ENCODE results near the gene DNHD1.

Gene DNHD1

DNA sequence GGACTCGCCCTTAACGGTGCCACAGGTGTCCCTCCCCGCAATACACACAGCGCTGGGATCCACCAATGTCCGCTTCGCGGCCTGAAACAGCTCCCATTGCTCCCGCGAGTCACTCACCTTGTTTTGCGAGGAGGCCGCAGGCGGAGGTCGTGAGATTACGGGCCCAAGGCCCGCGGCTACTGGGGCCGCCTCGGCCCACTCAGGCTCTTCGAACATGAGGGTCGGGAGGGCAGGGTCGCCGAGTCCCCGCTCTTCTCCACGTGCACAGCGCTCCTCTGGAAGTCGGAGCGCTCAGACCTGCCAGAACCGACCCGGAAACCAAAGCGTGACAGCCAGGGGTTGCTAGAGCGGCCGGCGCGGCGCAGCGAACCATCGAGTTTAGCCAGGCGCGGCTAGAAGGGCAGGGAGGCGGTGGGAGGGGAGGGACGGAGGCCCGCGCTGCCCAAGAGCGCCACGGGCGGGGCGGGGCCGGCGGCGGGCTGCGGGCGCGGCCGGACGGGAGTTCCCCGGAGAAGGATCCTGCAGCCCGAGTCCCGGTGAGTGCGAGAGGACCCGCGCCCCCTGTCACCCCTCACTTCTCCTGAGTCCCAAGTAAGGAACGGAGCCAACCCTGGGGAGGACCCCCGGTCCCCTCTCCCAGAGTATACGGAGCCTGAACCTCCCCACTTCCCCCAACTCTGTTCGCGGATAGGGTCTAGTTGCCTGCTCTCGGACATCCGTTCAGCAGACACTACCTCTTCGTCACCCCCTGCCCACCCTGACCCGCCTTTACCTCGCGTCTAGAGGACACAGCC is 106.4 kb downstream of the DNHD1 start, which contains the start of the genes ILK and RRP8:
ILK (plus strand) TSS at position 488 of the 794 bp plus-strand sequence. CDS start 498 bp downstream, outside the sequence.
RRP8 (minus strand) TSS at position 330 of the 794 bp plus-strand sequence; CDS start at position 216, 114 bp downstream.
- peaks cover 68% of the 10 kb centered on the region for H3K79me2 ChIP-seq (ENCODE audit: insufficient read depth, low read length)

DNA sequence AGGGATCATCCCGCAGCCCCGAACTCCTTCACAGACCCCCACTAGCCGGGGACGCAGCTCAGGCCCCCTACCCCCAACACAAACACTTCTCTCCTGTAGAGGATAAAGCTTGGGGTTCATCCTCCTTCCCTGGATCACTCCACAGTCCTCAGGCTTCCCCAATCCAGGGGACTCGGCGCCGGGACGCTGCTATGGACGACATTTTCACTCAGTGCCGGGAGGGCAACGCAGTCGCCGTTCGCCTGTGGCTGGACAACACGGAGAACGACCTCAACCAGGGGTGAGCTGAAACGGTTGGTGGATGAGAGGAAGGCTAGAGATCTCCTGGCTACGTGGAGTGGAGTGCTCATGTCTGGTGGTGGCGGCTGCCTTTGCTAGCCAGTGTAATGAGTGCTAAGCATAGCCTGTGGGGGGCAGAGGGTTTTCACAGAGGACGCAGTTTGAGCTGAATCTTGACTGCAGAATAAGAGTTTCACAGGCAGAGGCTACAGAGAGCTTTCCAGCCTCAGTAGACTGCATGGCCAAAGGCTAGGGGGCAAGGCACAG is 107.1 kb downstream of the DNHD1 start:
- peak overlapping the region; percentile 75 for H3K4me2 ChIP-seq (ENCODE audit: low read depth, low read length, poor library complexity, severe bottlenecking)
- peak overlapping the region; percentile 93 for H3K4me3 ChIP-seq (ENCODE audit: insufficient read depth, low read length, poor library complexity, severe bottlenecking)
- no peaks in the 10 kb centered on the region for H4K20me1 ChIP-seq (ENCODE audit: low read depth, low read length)
- peak overlapping the region; percentile 86 for H2AFZ ChIP-seq (ENCODE audit: low read depth, low read length, severe bottlenecking)
- no peaks in the 10 kb centered on the region for H3K9me2 ChIP-seq (replicated peaks; ENCODE audit: insufficient read depth, low read length)
- H3K27me3 ChIP-seq (ENCODE audit: low read length), result no peaks in the 10 kb centered on the region
- H3K79me2 ChIP-seq (ENCODE audit: insufficient read depth, low read length), result peaks cover 64% of the 10 kb centered on the region
- H3F3A ChIP-seq (ENCODE audit: insufficient read depth), result peaks cover 13% of the 10 kb centered on the region; the same call in 1 of the 2 replicates
- H3K36me3 ChIP-seq (ENCODE audit: low read length), result peaks cover 8% of the 10 kb centered on the region; the same call in 1 of the 2 replicates
- H3K9ac ChIP-seq (ENCODE audit: low read length), result peak overlapping the region; percentile 87
- TF ChIP-seq EZH2phosphoT487 (conservative IDR thresholded peaks at IDR 0.05; ENCODE audit: low read length), result no peak
- TF ChIP-seq, protein P1, sequence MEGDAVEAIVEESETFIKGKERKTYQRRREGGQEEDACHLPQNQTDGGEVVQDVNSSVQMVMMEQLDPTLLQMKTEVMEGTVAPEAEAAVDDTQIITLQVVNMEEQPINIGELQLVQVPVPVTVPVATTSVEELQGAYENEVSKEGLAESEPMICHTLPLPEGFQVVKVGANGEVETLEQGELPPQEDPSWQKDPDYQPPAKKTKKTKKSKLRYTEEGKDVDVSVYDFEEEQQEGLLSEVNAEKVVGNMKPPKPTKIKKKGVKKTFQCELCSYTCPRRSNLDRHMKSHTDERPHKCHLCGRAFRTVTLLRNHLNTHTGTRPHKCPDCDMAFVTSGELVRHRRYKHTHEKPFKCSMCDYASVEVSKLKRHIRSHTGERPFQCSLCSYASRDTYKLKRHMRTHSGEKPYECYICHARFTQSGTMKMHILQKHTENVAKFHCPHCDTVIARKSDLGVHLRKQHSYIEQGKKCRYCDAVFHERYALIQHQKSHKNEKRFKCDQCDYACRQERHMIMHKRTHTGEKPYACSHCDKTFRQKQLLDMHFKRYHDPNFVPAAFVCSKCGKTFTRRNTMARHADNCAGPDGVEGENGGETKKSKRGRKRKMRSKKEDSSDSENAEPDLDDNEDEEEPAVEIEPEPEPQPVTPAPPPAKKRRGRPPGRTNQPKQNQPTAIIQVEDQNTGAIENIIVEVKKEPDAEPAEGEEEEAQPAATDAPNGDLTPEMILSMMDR (IDR thresholded peaks at IDR 0.05; ENCODE audit: insufficient read depth, low read length, poor library complexity, severe bottlenecking), result peak; percentile 18
- peak overlapping the region; percentile 46 for H3K27ac ChIP-seq (ENCODE audit: low read depth, low read length)
- H3K9me3 ChIP-seq (ENCODE audit: insufficient read depth, low read length), result no peaks in the 10 kb centered on the region

More for the DNA sequence above, 106.4 kb downstream of the DNHD1 start, which contains the start of the genes ILK and RRP8:
- Histone ChIP-seq H3K9me2 (replicated peaks; ENCODE audit: insufficient read depth, low read length) (no peaks in the 10 kb centered on the region), H3K27ac (ENCODE audit: low read depth, low read length) (peak within 1 kb of the TSS; percentile 46), H3K4me3 (ENCODE audit: insufficient read depth, low read length, poor library complexity, severe bottlenecking) (peak within 1 kb of the TSS; percentile 93), H3F3A (ENCODE audit: insufficient read depth) (peaks cover 13% of the 10 kb centered on the region; the same call in 1 of the 2 replicates), H3K36me3 (ENCODE audit: low read length) (peaks cover 10% of the 10 kb centered on the region; the same call in 1 of the 2 replicates), H3K27me3 (ENCODE audit: low read length) (no peaks in the 10 kb centered on the region), H4K20me1 (ENCODE audit: low read depth, low read length) (no peaks in the 10 kb centered on the region; the same call in 1 of the 2 replicates), H3K9ac (ENCODE audit: low read length) (peak within 1 kb of the TSS; percentile 87), H2AFZ (ENCODE audit: low read depth, low read length, severe bottlenecking) (peak within 1 kb of the TSS; percentile 86), H3K4me2 (ENCODE audit: low read depth, low read length, poor library complexity, severe bottlenecking) (peak within 1 kb of the TSS; percentile 75), H3K9me3 (ENCODE audit: insufficient read depth, low read length) (no peaks in the 10 kb centered on the region)
- TF ChIP-seq EZH2phosphoT487 (conservative IDR thresholded peaks at IDR 0.05; ENCODE audit: low read length), result no peak
- TF ChIP-seq, protein P1 (IDR thresholded peaks at IDR 0.05; ENCODE audit: insufficient read depth, low read length, poor library complexity, severe bottlenecking), result no peak

DNA sequence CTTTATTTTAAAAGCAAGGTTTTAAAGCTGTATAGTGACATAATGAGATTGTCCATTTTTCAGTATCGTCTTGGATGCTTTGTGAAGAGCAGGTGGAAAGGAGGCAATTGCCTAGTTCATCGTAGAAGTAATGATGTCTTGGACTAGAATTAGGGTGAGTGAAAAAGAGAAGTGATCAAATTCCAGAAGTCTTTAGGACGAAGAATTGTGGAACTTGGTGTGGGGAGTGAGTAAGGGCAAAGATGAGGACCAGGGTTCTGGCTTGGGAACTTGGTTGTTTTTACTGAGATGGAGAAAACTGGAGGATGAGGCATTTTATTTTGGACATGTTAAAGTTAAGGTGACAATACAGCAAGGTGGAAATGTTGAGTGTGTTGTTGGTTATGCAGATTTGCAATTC is 107.7 kb downstream of the DNHD1 start:
- Histone ChIP-seq H3K4me2 (ENCODE audit: low read depth, low read length, poor library complexity, severe bottlenecking) (peak overlapping the region; percentile 75), H4K20me1 (ENCODE audit: low read depth, low read length) (no peaks in the 10 kb centered on the region), H3K4me3 (ENCODE audit: insufficient read depth, low read length, poor library complexity, severe bottlenecking) (peak overlapping the region; percentile 93), H3F3A (ENCODE audit: insufficient read depth) (peaks cover 13% of the 10 kb centered on the region; the same call in 1 of the 2 replicates), H3K36me3 (ENCODE audit: low read length) (0 out of 2 replicates have a peak, but pooled peaks cover 2% of the 10 kb centered on the region), H3K9me3 (ENCODE audit: insufficient read depth, low read length) (no peaks in the 10 kb centered on the region), H2AFZ (ENCODE audit: low read depth, low read length, severe bottlenecking) (no peak overlapping the region), H3K79me2 (ENCODE audit: insufficient read depth, low read length) (peaks cover 58% of the 10 kb centered on the region), H3K9me2 (replicated peaks; ENCODE audit: insufficient read depth, low read length) (no peaks in the 10 kb centered on the region), H3K27me3 (ENCODE audit: low read length) (no peaks in the 10 kb centered on the region), H3K27ac (ENCODE audit: low read depth, low read length) (peak overlapping the region; percentile 46), H3K9ac (ENCODE audit: low read length) (peak overlapping the region; percentile 87)
- TF ChIP-seq EZH2phosphoT487 (conservative IDR thresholded peaks at IDR 0.05; ENCODE audit: low read length), result no peak
- TF ChIP-seq, protein P1 (IDR thresholded peaks at IDR 0.05; ENCODE audit: insufficient read depth, low read length, poor library complexity, severe bottlenecking), result no peak

Measured in SU-DHL-6 (cell line).